PC-3 (cell line): Measurements from ENCODE around the gene FRMD4B.

Experiments used
- CTCF ChIP-seq: fragments of 300-600 bp; sonication (generic); conservative IDR thresholded peaks from 2 replicates; pipeline ENCODE4 v1.5.1; 2017; ENCODE audit warnings: antibody characterized with exemption, low read depth, mild to moderate bottlenecking, low read length
- EZH2 ChIP-seq: fragments of 300-600 bp; sonication (generic); IDR thresholded peaks from one replicate; pipeline ENCODE4 v1.6.1; 2017; ENCODE audit warnings: antibody characterized with exemption, mild to moderate bottlenecking, low read length; ENCODE audit not compliant: unreplicated experiment

DNA sequence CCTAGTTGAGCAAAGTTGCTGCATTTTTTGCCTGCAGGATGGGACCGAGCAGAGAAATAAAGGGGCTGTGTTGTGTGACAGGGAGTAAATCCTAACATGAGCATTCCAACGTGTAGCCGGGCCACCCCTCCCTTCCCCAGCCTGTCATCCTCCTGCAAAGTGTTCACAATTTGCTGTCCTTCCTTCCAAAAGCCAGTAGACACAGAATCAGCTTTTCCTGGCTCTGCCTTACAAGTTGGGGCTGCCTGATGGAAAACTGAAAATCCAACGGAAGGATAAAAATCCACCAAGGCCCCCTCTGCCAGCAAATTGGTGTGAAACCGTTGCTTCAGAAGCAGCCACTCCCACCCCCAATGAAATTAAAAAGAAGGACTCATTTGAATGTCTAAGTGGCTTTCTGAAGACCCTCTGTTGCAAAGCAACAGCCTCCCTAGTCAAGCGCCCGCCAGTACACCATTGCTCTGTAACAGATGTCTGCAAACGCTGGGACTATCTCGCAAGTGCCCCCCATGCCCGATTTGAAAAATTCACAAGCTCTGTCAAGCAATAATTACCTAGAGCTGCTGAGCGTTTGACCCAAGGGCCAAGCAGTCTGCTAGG lies 665 bp downstream of the FRMD4B start:
- no peak for TF ChIP-seq CTCF
- TF ChIP-seq EZH2, result no peak
